Measurements from ENCODE around the gene ZNF48.

ZNF48 gene

GRCh38 chr16:30416624-30417528 is 21.7 kb downstream of the ZNF48 start:
- Mint-ChIP-seq H3K27me3 (no peaks in the 10 kb centered on the region), H3K9me3 (no peaks in the 10 kb centered on the region), H3K27ac (no peak overlapping the region), H3K4me3 (peak overlapping the region; percentile 74), H3K4me1 (ENCODE audit: low read depth) (peaks cover 11% of the 10 kb centered on the region), H3K36me3 (ENCODE audit: low read depth) (peaks cover 33% of the 10 kb centered on the region)
- intact Hi-C loops (cut with micrococcal nuclease), result loop anchor here (1.0 kb wide), 1 partner anchor 13 kb away; the partner anchor contains the start of gene DCTPP1

- Mint-ChIP-seq H3K4me1 (ENCODE audit: low read depth) (peaks cover 11% of the 10 kb centered on the region), H3K36me3 (ENCODE audit: low read depth) (peaks cover 34% of the 10 kb centered on the region)
Observed at GRCh38 chr16:30417529-30418349, 22.5 kb downstream of the ZNF48 start.

GRCh38 chr16:30418350-30419181 is 23.3 kb downstream of the ZNF48 start:
- Mint-ChIP-seq H3K4me3 (peak overlapping the region; percentile 74), H3K36me3 (ENCODE audit: low read depth) (peaks cover 39% of the 10 kb centered on the region), H3K27ac (peak overlapping the region; percentile 67), H3K9me3 (no peaks in the 10 kb centered on the region), H3K4me1 (ENCODE audit: low read depth) (peaks cover 11% of the 10 kb centered on the region), H3K27me3 (no peaks in the 10 kb centered on the region)
- intact Hi-C loops (cut with micrococcal nuclease), result no loop called here

More at GRCh38 chr16:30417529-30418349, 22.5 kb downstream of the ZNF48 start:
- H3K27me3 Mint-ChIP-seq, result no peaks in the 10 kb centered on the region
- no peaks in the 10 kb centered on the region for H3K9me3 Mint-ChIP-seq
- peak overlapping the region; percentile 74 for H3K4me3 Mint-ChIP-seq
- H3K27ac Mint-ChIP-seq, result peak overlapping the region; percentile 67
- intact Hi-C loops (cut with micrococcal nuclease), result loop anchor here (1.0 kb wide), 1 partner anchor 13 kb away; the partner anchor contains the start of gene DCTPP1

- Mint-ChIP-seq H3K4me3 (no peak overlapping the region), H3K4me1 (ENCODE audit: low read depth) (peaks cover 15% of the 10 kb centered on the region), H3K27ac (no peak overlapping the region), H3K9me3 (no peaks in the 10 kb centered on the region), H3K36me3 (ENCODE audit: low read depth) (peaks cover 59% of the 10 kb centered on the region), H3K27me3 (no peaks in the 10 kb centered on the region)
- intact Hi-C loops (cut with micrococcal nuclease), result no loop called here
Observed at GRCh38 chr16:30421010-30421409, 25.8 kb downstream of the ZNF48 start.

GRCh38 chr16:30428055-30428454 is 32.8 kb downstream of the ZNF48 start:
- Mint-ChIP-seq H3K4me3 (no peak overlapping the region), H3K27me3 (no peaks in the 10 kb centered on the region), H3K4me1 (ENCODE audit: low read depth) (peaks cover 12% of the 10 kb centered on the region), H3K27ac (peak overlapping the region; percentile 2), H3K9me3 (no peaks in the 10 kb centered on the region), H3K36me3 (ENCODE audit: low read depth) (peaks cover 32% of the 10 kb centered on the region)
- intact Hi-C loops (cut with micrococcal nuclease), result no loop called here

- H3K36me3 Mint-ChIP-seq (ENCODE audit: low read depth), result peaks cover 19% of the 10 kb centered on the region
- intact Hi-C loops (cut with micrococcal nuclease), result no loop called here
- H3K9me3 Mint-ChIP-seq, result no peaks in the 10 kb centered on the region
- no peak overlapping the region for H3K27ac Mint-ChIP-seq
- H3K4me1 Mint-ChIP-seq (ENCODE audit: low read depth), result peaks cover 12% of the 10 kb centered on the region
- no peak overlapping the region for H3K4me3 Mint-ChIP-seq
- H3K27me3 Mint-ChIP-seq, result no peaks in the 10 kb centered on the region
Observed at GRCh38 chr16:30429418-30429677, 34.1 kb downstream of the ZNF48 start.

- Mint-ChIP-seq H3K27ac (no peak within 1 kb of the TSS), H3K4me3 (no peak within 1 kb of the TSS), H3K27me3 (no peaks in the 10 kb centered on the region), H3K9me3 (no peaks in the 10 kb centered on the region), H3K36me3 (ENCODE audit: low read depth) (peaks cover 14% of the 10 kb centered on the region), H3K4me1 (ENCODE audit: low read depth) (peaks cover 12% of the 10 kb centered on the region)
- intact Hi-C loops (cut with micrococcal nuclease), result loop anchor here (1.0 kb wide), 1 partner anchor 13 kb away; no protein-coding TSS in a partner anchor
Observed at GRCh38 chr16:30429678-30430427, 34.6 kb downstream of the ZNF48 start, which contains the start of gene DCTPP1. Gene DCTPP1, minus strand, starts transcription at chr16:30430030. Its CDS starts 50 bp downstream, at chr16:30429980.

- H3K4me3 Mint-ChIP-seq, result no peak overlapping the region
- intact Hi-C loops (cut with micrococcal nuclease), result loop anchor here (1.0 kb wide), 1 partner anchor 13 kb away; no protein-coding TSS in a partner anchor
- peaks cover 12% of the 10 kb centered on the region for H3K4me1 Mint-ChIP-seq (ENCODE audit: low read depth)
Observed at GRCh38 chr16:30430428-30430970, 35.3 kb downstream of the ZNF48 start.

GRCh38 chr16:30434852-30435251 is 39.6 kb downstream of the ZNF48 start:
- intact Hi-C loops (cut with micrococcal nuclease), result no loop called here
- Mint-ChIP-seq H3K4me1 (ENCODE audit: low read depth) (peaks cover 5% of the 10 kb centered on the region), H3K27me3 (no peaks in the 10 kb centered on the region), H3K4me3 (no peak overlapping the region), H3K9me3 (no peaks in the 10 kb centered on the region), H3K36me3 (ENCODE audit: low read depth) (no peaks in the 10 kb centered on the region), H3K27ac (no peak overlapping the region)

More at GRCh38 chr16:30430428-30430970, 35.3 kb downstream of the ZNF48 start:
- Mint-ChIP-seq H3K36me3 (ENCODE audit: low read depth) (peaks cover 8% of the 10 kb centered on the region), H3K27ac (no peak overlapping the region), H3K27me3 (no peaks in the 10 kb centered on the region), H3K9me3 (no peaks in the 10 kb centered on the region)

- Mint-ChIP-seq H3K27me3 (no peaks in the 10 kb centered on the region), H3K4me1 (ENCODE audit: low read depth) (peaks cover 14% of the 10 kb centered on the region), H3K9me3 (no peaks in the 10 kb centered on the region), H3K4me3 (no peak overlapping the region), H3K27ac (no peak overlapping the region), H3K36me3 (ENCODE audit: low read depth) (peaks cover 3% of the 10 kb centered on the region)
- intact Hi-C loops (cut with micrococcal nuclease), result no loop called here
Observed at GRCh38 chr16:30437511-30438046, 42.4 kb downstream of the ZNF48 start.

GRCh38 chr16:30438835-30439234 is 43.6 kb downstream of the ZNF48 start:
- no peak overlapping the region for H3K27ac Mint-ChIP-seq
- H3K27me3 Mint-ChIP-seq, result no peaks in the 10 kb centered on the region
- no peak overlapping the region for H3K4me3 Mint-ChIP-seq
- intact Hi-C loops (cut with micrococcal nuclease), result no loop called here
- H3K4me1 Mint-ChIP-seq (ENCODE audit: low read depth), result peaks cover 24% of the 10 kb centered on the region
- H3K36me3 Mint-ChIP-seq (ENCODE audit: low read depth), result peaks cover 16% of the 10 kb centered on the region
- H3K9me3 Mint-ChIP-seq, result no peaks in the 10 kb centered on the region

GRCh38 chr16:30439720-30440348 is 44.6 kb downstream of the ZNF48 start:
- H3K9me3 Mint-ChIP-seq, result no peaks in the 10 kb centered on the region
- H3K4me1 Mint-ChIP-seq (ENCODE audit: low read depth), result peaks cover 34% of the 10 kb centered on the region
- no peak overlapping the region for H3K27ac Mint-ChIP-seq
- no peaks in the 10 kb centered on the region for H3K27me3 Mint-ChIP-seq
- H3K4me3 Mint-ChIP-seq, result no peak overlapping the region
- intact Hi-C loops (cut with micrococcal nuclease), result loop anchor here (10.0 kb wide), 1 partner anchor 165 kb away; no protein-coding TSS in a partner anchor
- peaks cover 24% of the 10 kb centered on the region for H3K36me3 Mint-ChIP-seq (ENCODE audit: low read depth)

Data from dendritic cell treated with granulocyte-macrophage colony-stimulating factor and Interleukin-4, amounts not matched to agents 40 ng/mL and 50 ng/mL, for 4 days (primary cell).